HG03378 (cell line): ENCODE measurements around the gene RGL1.

Experiments used
- ATAC-seq: cut with Tn5 transposase; IDR thresholded peaks from one replicate; pipeline ENCODE4 v1.9.1; 2021; ENCODE audit warnings: mild to moderate bottlenecking, moderate library complexity; ENCODE audit not compliant: unreplicated experiment

Gene RGL1

DNA sequence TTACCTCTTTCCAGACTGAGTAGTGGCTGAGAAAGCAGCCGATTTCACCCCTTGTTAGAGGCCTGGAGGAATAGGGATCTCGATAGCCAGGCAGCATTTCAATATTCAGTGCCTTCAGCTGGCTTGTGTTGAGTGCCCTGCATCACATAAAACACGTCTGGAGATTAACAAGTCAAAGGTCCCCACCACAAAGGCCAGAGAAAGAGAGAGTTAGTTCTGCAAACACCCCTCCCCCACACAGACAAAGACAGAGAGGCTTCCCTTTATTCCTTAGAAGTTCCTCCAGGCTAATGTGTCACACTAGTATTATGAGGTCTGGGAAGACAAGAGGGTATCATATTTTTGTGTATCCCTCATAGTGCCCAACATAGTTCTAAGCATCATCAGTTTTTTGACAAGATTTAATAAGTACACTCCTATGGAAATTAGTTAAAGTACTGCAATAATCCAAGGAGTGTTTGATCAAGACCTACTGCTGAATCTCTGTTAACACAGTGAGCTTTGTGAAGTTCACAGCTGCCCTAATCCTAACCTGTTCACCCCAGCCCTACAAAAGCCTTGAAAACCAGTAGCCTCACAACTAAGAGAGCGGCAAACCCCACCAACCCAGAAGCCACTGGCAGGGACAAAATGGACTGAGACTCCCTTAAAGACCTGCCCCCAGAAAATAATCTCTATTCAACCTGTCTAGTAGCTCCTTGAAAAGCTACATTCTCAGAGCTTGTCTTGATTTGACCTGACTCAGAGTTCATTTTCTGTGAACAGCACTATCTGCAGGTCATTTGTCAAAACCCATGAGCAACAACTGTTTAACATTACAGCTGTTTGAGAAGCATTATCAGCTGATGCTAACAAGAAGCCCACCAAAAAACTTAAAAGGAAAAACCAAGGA, 140.8 kb downstream of the RGL1 start:
- ATAC-seq: no peak

GRCh38 chr1:183946320-183946613, 141.3 kb downstream of the RGL1 start:
- no peak for ATAC-seq

- no peak for ATAC-seq
These were observed 143.1 kb downstream of the RGL1 start for GRCh38 chr1:183947988-183948387.

DNA sequence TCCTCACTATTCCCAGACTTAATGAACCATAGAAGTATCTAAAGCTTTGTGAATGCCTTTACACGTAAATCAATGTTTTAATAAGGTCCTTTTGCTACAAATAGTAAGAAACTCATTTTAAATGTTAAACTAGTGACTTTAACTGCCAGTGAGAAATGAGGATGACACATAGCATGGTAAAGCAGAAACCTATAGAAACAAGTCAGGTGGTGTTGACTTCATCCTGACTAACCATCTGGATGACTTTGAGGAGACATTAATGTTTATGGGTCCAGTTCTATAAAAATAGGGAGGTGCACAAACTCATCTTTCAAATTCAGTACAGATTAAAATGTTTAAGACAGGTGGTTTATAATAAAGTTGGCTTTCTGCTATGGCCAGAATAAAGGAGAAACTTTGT, 147.2 kb downstream of the RGL1 start:
- ATAC-seq: no peak

DNA sequence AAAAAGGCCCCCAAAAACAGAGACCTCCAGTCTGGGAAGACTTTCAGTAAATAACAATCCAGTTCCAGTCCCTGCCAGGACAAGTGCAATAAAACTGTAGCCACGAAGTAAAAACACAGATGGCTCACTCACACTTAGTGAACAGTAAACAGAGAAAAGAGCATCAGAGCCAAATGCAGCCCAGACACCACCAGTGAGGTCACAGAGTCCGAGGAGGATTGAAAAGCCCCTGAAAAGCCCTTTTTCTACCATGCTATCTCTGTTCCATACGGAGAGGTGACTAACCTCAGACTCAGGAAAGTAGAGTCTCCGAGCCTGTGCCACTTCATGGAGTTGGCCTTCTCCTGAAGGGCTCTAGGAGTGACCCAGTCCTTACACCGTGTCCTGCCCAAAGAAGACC, 148.1 kb downstream of the RGL1 start:
- ATAC-seq: no peak

DNA sequence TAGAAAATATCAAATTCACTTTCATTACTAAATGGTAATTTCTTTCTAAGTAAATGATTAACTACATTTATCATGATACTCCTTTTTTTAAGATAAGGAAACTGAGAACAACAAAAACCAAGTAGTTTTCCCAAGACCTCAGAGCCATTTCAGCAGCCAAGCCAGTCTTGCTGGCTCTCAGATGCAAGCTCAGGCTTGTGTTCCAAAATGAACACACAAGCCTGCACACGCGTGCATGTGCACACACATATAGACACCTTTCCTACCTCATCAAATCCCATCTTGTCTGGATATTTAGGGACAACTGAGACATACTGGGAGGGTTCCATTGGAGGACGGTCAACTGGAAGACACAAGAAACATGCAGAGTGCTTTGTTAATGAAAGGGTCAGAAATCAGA, 149.6 kb downstream of the RGL1 start:
- ATAC-seq: no peak

DNA sequence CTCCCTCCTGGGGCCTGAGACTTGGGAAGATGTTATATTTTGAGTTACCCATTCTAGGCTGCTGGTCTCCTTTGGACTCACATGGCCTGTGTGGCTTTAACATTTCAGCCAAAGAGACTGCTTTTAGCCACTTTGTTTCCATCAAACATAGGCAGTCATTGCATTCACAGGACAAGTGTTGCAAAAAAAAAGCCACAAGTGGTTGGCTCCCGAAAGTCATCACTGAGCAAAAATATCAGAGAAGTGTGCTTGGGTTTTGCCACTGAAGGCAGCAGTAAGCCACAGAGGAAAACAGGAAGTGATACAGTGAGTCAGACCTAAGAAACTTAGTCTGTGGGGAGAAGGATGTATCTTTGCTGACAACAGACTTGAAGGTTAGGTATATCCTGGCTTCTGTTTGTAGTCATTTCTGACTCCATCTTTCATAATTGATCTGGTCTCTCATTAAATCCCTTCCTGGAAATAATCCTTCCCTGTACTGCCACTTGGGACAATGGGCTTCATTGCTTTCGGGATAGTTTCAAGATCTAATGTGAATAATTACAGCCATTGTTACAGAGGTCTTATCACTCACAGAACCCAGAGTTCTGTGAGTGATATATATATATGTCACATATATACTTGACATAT, 151.8 kb downstream of the RGL1 start:
- peak; percentile 100 for ATAC-seq

DNA sequence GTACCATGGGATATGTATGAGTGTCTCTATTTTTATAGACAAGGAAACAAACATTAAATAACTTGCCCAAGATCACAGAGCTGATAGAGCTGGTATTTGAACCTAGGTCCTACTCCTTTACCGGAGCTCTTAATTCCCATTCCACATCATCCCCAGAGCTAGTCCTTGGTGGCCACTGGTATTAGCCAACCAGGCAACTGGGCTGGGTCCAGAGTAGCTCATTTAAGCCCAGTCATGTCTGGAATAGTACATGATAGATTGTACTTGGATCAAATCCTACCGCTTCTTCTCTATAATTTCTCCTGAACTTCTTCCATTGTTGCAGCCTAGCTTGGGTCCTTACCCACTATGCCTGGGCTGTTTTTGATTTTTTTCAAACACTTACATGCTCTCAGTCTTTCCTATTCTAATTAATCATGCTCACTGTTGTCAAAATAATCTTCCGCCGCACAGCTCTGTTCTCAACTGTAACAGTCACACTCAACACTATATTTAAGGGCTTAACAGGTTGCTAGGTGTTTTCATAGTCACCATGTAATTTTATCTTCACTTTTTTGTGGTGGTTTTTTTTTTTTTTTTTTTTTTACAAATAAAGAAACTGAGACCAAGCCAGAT, 152.4 kb downstream of the RGL1 start:
- no peak for ATAC-seq

DNA sequence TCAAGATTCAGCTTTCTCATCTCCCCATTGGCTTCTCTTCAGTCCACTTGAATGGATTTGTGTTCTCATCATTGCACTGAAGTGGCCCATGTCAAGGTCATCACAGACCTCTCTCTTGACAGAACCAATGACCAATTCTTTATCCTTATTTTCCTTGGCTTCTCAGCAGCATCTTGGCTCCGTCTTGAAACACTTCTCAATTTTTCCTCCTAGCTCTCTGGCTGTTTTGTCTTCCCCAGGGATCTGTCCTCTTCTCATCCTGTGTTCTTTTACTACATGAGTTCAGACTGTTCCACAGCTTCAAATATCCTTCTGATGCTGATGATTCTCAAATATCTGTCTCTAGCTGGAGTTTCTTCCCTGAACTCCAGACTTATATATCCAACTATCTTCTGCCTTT, 154.0 kb downstream of the RGL1 start:
- ATAC-seq: no peak

DNA sequence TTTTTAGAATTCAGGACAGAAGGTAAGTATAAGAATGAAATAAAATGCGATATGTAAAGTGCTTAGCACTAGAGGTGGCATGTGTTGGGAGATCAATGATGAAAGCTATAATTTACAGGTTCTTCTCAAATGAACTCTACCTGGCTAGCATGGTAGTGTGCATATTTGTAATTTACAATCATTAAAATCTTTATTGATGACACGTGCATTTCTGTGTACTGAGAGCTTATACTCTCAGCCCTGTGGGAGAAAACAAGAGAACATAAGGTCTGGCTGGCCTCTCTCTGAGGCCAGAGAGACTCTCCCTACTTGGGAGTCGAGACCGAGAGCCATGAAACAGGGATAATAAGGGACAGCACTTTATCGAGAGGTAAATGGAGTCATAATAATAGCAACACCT, 156.2 kb downstream of the RGL1 start:
- no peak for ATAC-seq

DNA sequence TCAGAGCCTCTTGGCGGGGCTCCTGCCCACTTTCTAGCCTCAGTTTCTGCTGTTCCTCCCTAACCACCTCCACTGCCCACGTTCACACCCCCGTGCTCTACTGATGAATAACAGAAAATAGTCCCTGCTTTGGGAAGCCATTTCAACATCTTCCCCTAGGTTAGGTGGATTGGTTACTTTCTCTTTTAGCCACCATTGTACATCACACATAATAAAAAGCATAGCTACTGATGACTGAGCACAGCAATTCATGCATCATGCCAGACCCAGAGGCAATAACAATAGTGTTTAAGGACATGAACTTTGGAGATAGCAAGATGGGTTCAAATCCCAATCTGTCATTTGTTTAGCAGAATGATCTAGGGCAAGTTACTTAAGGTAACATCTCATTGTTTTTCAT, 158.0 kb downstream of the RGL1 start:
- no peak for ATAC-seq

GRCh38 chr1:183965726-183966125, 160.8 kb downstream of the RGL1 start:
- no peak for ATAC-seq

- ATAC-seq: no peak
These were observed 161.6 kb downstream of the RGL1 start for GRCh38 chr1:183966487-183966886.

DNA sequence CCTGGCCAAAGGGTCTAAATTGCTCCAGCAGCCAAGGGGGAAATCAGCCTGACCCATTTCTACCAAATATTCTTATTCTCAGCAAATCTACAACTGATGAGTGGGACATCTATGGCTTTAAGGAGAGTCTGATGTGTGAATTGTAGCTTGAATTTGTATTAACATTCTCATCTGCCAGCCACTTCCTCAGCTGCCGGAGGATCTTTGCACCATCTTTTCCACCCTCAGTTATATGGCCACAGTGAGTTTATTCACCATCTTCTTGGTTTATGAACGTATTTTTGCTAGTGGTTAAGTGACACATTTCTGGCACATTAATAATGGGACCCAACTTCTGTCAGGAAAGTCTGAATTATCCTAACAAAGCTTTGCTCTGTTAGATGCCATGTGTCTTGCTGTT, 163.0 kb downstream of the RGL1 start:
- ATAC-seq: no peak

- no peak for ATAC-seq
These were observed 163.5 kb downstream of the RGL1 start for GRCh38 chr1:183968386-183968785.

DNA sequence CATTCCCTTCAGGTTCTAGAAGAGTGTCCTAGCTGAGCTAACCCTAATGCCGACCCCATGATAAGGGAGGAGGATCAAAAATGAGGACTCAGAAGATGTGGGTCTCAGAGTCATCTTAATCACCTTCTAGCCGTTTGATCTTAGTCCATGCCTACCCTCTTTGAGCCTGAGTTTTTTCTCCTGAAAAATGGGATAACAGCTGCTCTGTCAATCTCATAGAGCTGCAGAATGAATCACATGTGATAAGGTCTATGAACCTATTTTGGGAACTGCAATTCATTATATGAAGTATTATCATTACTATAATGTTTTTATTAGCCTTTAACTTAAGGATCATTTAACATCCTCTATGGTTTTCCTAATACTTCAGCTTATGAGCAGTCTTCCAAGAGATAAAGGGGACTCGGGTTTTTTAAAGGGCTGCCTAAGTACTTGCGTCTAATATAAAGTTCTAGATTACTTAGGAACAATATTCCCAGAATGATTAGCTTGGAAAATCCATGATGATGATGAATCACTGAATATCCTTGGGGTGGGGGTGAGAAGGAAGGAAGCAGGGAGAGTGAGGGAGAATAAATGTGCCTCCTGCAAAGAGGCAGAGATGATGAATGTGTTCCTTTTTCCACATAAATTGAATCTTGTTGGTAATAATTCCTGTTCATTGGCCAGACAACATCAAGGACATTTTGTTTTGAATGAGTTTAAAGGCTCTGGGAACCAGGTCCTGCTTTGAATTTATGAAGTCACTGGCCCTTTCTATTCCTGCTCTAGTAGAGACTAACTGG, 165.8 kb downstream of the RGL1 start:
- ATAC-seq: no peak

- ATAC-seq: no peak
These were observed 170.7 kb downstream of the RGL1 start for GRCh38 chr1:183975651-183976050.

- no peak for ATAC-seq
These were observed 172.8 kb downstream of the RGL1 start for GRCh38 chr1:183977717-183978116.
